ENCODE data around the gene TTLL11. TPM values are rescaled to one million over a fixed set of nuclear protein-coding genes. Genes with fewer than 3 reads are reported as not detected.
"Not testable (repeated sequence)": the region's sequence is repeated elsewhere in the genome, so short reads cannot be mapped to it uniquely, and the experiment has no call there.

The TTLL11 gene
- total RNA-seq, 2 donors from 2014 or later = 2.3 to 4.2 TPM

DNA sequence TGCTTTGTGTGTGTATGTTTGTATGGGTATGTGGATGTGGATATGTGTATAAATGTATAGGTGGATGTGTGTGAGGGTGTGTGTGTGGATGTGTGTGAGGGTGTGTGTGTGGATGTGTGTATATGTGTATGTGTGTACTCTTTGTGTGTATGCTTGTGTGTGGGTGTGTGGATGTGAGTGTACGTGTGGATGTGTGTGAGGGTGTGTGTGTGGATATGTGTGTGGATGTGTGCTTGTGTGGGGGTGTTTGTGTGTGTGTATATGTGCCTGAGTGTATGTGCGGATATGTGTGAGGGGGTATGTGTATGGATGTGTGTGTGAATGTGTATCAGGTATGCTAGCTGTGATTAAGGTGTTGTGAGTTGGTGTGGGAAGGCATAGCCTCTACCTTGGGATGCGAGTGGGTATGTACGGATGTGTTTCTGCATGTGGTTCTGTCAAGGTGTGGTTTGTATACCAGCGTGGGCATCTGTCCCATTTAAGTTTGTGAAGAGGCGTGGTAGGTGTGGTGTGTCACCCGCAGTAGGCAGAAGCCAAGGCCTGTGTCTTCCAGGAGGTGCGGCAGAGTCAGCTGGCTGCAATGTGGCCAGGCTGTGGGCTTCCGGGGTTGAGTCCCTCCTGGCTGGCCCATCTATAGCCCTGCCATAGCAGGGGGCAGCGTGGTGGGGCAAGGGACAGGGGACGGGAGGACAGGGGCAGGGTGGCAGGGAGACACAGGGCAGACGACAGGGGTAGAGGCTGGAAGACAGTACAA is 285.9 kb downstream of the TTLL11 start:
- no peaks in the 10 kb centered on the region for H3K36me3 Mint-ChIP-seq (ENCODE audit: low read depth)
- H3K4me3 Mint-ChIP-seq = no peak overlapping the region
- H3K9me3 ChIP-seq (ENCODE audit: control insufficient read depth, low read length, poor library complexity, severe bottlenecking) = no peaks in the 10 kb centered on the region
- no peak for ATAC-seq
- peaks cover 2% of the 10 kb centered on the region for H3K4me1 Mint-ChIP-seq
- H3K27me3 Mint-ChIP-seq = peaks cover 6% of the 10 kb centered on the region
- no peak for DNase-seq
- no peak overlapping the region for H3K27ac Mint-ChIP-seq

DNA sequence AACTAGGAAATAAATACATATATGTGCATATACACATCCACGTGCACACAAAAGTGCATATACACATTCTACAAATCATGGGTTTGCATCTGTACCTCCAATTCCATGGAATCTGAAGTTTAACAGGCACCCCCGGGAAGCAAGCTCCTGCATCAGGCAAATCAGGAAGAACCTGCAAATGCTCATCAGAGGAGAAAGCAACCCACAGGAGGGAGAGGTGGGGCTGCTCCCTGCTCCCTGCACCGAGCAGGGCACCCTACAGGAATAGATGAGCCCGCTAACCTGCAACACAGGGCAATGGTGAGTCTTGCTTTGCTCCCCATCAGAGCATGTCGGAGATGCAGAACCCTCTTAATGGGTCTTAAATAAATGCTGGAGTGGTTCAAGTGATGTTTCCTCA is 290.4 kb downstream of the TTLL11 start:
- no peaks in the 10 kb centered on the region for H3K9me3 ChIP-seq (ENCODE audit: control insufficient read depth, low read length, poor library complexity, severe bottlenecking)
- Mint-ChIP-seq H3K36me3 (ENCODE audit: low read depth) (no peaks in the 10 kb centered on the region), H3K4me1 (no peaks in the 10 kb centered on the region), H3K27ac (no peak overlapping the region), H3K27me3 (peaks cover 23% of the 10 kb centered on the region), H3K4me3 (no peak overlapping the region)
- no peak for ATAC-seq
- DNase-seq = no peak

DNA sequence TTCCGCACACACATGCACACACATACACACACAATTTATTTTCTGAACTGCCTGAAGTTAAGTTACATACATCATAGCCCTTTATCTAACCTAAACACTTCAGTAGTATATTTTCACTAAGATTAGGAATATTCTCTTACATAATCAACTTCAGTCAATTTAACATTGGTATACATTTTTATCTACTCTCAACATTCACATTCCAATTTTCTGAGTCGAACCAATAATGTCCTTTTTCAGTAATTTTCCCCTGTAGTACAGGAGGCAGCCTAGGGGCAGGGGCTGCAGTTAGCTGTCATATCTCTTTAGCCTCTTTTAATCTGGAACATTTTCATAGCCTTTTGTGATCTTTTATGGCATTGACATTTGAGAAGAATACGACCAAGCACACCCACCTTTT is 291.5 kb downstream of the TTLL11 start:
- no peaks in the 10 kb centered on the region for H3K9me3 ChIP-seq (ENCODE audit: control insufficient read depth, low read length, poor library complexity, severe bottlenecking)
- DNase-seq (no peak), ATAC-seq (no peak)
- no peaks in the 10 kb centered on the region for H3K4me1 Mint-ChIP-seq
- H3K36me3 Mint-ChIP-seq (ENCODE audit: low read depth) = no peaks in the 10 kb centered on the region
- H3K27me3 Mint-ChIP-seq = peaks cover 23% of the 10 kb centered on the region
- H3K27ac Mint-ChIP-seq = no peak overlapping the region
- no peak overlapping the region for H3K4me3 Mint-ChIP-seq

DNA sequence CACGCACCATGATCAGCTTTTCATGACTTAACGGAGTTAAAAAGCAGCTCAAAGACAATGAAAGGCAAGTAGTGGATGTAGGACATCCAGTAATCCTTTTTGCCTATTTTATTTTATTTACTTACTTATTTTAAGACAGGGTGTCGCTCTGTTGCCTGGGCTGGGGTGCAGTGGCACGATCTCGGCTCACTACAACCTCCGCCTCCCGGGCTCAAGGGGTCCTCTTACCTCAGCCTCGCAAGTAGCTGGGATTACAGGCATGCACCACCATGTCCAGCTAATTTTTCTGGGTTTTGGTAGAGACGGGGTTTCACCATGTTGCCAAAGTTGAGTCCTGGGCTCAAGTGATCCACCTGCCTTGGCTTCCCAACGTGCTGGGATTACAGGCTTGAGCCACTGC is 292.7 kb downstream of the TTLL11 start:
- Mint-ChIP-seq H3K4me3 (no peak overlapping the region), H3K27me3 (peaks cover 23% of the 10 kb centered on the region), H3K27ac (no peak overlapping the region), H3K4me1 (no peaks in the 10 kb centered on the region), H3K36me3 (ENCODE audit: low read depth) (no peaks in the 10 kb centered on the region)
- DNase-seq (no peak), ATAC-seq (no peak)
- no peaks in the 10 kb centered on the region for H3K9me3 ChIP-seq (ENCODE audit: control insufficient read depth, low read length, poor library complexity, severe bottlenecking)

DNA sequence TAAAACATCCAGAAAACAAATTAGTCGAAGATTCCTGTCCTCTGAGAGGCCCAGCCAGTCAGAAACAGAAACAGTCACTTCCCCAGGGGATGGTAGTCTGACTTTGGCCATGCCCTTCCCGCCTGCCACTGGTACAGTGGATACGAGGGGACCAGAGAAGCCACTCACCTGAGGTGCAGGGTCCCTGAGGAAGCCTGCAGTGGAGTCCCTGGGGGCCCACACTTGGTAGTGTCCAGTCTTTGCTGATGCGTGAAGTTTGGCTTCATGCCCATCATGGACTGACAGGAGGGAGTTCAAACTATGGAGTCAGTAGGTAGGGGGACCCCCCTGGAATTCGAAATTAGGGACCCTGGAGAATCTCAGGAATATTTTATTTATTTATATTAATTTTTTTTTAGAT is 294.2 kb downstream of the TTLL11 start:
- Mint-ChIP-seq H3K27ac (no peak overlapping the region), H3K4me1 (no peaks in the 10 kb centered on the region), H3K36me3 (ENCODE audit: low read depth) (no peaks in the 10 kb centered on the region), H3K27me3 (peaks cover 23% of the 10 kb centered on the region), H3K4me3 (no peak overlapping the region)
- ATAC-seq (no peak), DNase-seq (no peak)
- H3K9me3 ChIP-seq (ENCODE audit: control insufficient read depth, low read length, poor library complexity, severe bottlenecking) = no peaks in the 10 kb centered on the region

DNA sequence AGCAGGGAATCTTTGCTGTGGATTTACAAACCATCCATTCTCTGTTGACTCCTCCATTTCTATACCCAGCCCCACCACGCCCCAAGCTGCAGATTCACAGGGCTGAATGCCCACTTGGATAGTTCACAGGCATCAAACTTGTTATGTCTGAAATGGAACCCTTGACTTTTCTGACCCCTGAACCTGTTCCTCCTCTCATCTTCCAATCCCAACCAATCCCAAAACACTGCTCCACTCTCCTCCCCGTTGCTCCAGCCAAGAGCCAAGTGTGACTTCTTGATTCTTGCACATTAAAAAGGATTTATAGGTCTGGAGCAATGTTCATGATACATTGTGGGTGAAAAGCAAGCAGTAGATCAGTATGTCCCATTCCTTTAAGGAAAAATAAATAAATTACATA is 296.0 kb downstream of the TTLL11 start:
- Mint-ChIP-seq H3K27me3 (peaks cover 16% of the 10 kb centered on the region), H3K4me3 (no peak overlapping the region), H3K36me3 (ENCODE audit: low read depth) (no peaks in the 10 kb centered on the region), H3K4me1 (no peaks in the 10 kb centered on the region), H3K27ac (no peak overlapping the region)
- DNase-seq = no peak
- ATAC-seq = no peak
- H3K9me3 ChIP-seq (ENCODE audit: control insufficient read depth, low read length, poor library complexity, severe bottlenecking) = no peaks in the 10 kb centered on the region

DNA sequence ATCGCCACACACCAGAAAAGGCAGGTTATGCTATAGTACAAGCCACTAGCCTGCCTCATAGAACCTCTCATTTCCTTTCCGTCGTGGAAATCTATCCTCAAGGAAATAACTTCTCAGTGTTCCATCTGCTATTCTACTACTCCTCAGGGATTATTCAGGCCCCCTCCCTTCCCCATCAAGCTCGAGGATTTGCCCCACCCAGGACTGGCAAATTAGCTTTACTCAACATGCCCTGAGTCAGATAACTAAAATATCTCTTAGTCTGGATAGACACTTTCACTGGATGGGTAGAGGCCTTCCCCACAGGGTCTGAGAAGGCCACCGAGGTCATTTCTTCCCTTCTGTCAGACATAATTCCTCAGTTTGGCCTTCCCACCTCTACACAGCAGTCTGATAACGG is 298.8 kb downstream of the TTLL11 start:
- DNase-seq; H3K4me3 Mint-ChIP-seq; H3K27ac Mint-ChIP-seq; H3K4me1 Mint-ChIP-seq; H3K36me3 Mint-ChIP-seq (ENCODE audit: low read depth); H3K9me3 ChIP-seq (ENCODE audit: control insufficient read depth, low read length, poor library complexity, severe bottlenecking); ATAC-seq: not testable (repeated sequence)
- peaks cover 17% of the 10 kb centered on the region for H3K27me3 Mint-ChIP-seq

DNA sequence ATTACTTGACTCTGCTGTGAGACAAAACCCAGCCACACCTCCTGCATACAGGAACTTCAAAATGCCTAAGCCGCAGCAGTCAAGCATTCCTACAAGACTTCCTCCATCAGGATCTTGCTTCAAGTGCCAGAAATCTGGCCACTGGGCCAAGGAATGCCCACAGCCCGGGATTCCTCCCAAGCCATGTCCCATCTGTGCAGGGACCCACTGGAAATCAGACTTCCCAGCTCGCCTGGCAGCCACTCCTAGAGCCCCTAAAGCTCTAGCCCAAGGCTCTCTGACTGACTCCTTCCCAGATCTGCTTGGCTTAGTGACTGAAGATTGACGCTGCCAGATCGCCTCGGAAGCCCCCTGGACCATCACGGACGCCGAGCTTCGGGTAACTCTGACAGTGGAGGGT is 300.6 kb downstream of the TTLL11 start:
- DNase-seq; H3K4me1 Mint-ChIP-seq; H3K27ac Mint-ChIP-seq; H3K4me3 Mint-ChIP-seq; ATAC-seq; H3K9me3 ChIP-seq (ENCODE audit: control insufficient read depth, low read length, poor library complexity, severe bottlenecking); H3K36me3 Mint-ChIP-seq (ENCODE audit: low read depth): not testable (repeated sequence)
- peaks cover 15% of the 10 kb centered on the region for H3K27me3 Mint-ChIP-seq

DNA sequence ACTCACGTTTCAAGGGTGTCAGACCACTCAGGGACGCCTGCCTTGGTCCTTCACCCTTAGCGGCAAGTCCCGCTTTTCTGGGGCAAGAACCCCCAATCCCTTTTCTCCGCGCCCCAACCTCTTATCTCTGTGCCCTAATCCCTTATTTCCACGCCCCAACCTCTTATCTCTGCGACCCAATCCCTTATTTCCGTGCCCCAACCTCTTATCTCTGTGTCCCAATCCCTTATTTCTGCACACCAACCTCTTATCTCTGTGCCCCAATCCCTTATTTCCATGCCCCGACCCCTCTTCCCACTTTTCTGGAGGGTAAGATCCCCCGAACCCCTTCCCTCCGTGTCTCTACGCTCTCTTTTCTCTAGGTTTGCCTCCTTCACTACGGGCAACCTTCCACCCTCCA is 302.3 kb downstream of the TTLL11 start:
- H3K36me3 Mint-ChIP-seq (ENCODE audit: low read depth) = no peaks in the 10 kb centered on the region
- H3K4me1 Mint-ChIP-seq = no peaks in the 10 kb centered on the region
- DNase-seq = no peak
- ATAC-seq = no peak
- H3K27me3 Mint-ChIP-seq = peaks cover 25% of the 10 kb centered on the region
- H3K4me3 Mint-ChIP-seq = no peak overlapping the region
- H3K27ac Mint-ChIP-seq = no peak overlapping the region
- no peaks in the 10 kb centered on the region for H3K9me3 ChIP-seq (ENCODE audit: control insufficient read depth, low read length, poor library complexity, severe bottlenecking)

DNA sequence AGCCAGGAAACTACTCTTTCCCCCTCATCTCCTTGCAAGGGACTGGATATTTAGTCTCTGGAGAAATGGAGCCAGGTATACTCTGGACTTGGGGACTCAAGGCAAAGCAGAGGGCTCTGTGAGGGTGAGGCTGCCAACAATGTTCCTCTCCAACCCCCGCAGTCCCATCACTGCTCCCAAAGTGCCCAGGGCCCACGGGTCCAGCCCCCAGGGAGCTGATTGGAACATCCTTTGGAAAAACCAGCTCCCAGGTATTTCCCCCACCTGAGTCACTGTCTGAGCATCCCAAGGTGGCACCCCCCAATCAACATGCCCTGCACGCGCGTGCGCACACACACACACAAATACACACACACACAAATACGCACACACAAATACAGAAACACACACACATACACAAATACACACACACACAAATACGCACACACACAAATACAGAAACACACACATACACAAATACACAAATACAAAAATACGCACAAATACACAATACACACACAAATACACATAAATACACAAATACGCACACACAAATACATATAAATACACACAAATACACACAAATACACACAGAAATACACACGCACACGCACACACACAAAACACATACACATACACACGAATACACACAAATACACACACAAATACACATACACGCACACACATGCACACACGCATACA is 304.3 kb downstream of the TTLL11 start:
- no peaks in the 10 kb centered on the region for H3K36me3 Mint-ChIP-seq (ENCODE audit: low read depth)
- DNase-seq (no peak), ATAC-seq (no peak)
- peaks cover 30% of the 10 kb centered on the region for H3K27me3 Mint-ChIP-seq
- no peaks in the 10 kb centered on the region for H3K4me1 Mint-ChIP-seq
- H3K27ac Mint-ChIP-seq = no peak overlapping the region
- H3K4me3 Mint-ChIP-seq = no peak overlapping the region
- H3K9me3 ChIP-seq (ENCODE audit: control insufficient read depth, low read length, poor library complexity, severe bottlenecking) = no peaks in the 10 kb centered on the region

DNA sequence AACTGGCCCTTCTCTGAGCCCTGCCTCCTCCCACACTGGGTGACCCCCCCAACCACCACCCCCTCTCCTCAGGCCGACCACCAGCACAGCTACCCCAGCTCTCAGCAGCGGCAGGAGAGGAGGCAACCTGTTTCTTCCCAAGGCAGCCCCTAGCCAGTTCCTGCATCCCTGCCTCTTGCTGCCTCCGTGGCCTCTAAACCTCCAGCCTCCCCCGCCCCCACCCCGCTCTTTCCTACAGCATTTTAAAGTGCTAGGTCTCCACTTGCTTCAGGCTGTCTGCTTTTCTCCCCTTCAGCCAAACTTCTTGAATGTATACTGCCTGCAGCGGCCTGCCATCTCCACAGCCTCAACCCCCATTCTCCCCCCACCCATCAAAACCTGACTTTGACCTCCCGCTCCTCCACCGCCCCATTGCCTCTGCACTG is 306.1 kb downstream of the TTLL11 start:
- H3K9me3 ChIP-seq (ENCODE audit: control insufficient read depth, low read length, poor library complexity, severe bottlenecking) = no peaks in the 10 kb centered on the region
- Mint-ChIP-seq H3K27me3 (peaks cover 35% of the 10 kb centered on the region), H3K4me3 (no peak overlapping the region), H3K36me3 (ENCODE audit: low read depth) (no peaks in the 10 kb centered on the region), H3K27ac (no peak overlapping the region), H3K4me1 (peaks cover 2% of the 10 kb centered on the region)
- no peak for DNase-seq
- no peak for ATAC-seq

DNA sequence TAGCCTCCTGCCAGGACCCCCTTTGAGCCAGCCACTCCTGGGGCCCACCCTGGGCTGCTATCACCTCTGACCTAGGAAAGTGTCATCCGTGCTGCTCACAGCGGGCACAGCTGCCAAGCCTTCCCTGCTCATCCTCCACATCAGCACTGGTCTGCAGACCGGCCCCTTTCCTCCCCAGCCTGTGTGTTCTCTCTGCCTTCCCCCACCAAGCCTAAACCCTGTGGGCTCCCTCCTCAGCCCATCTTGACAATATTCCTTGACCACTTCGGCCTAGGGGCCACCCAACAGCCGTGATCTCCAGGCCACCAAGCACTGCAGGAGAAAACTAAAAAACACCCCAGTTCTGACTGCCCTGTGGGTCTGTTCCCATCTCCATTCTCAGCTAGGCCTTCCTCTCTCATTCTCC is 306.6 kb downstream of the TTLL11 start:
- Mint-ChIP-seq H3K36me3 (ENCODE audit: low read depth) (no peaks in the 10 kb centered on the region), H3K4me1 (peaks cover 2% of the 10 kb centered on the region), H3K27me3 (peaks cover 35% of the 10 kb centered on the region), H3K4me3 (no peak overlapping the region), H3K27ac (no peak overlapping the region)
- DNase-seq = no peak
- no peaks in the 10 kb centered on the region for H3K9me3 ChIP-seq (ENCODE audit: control insufficient read depth, low read length, poor library complexity, severe bottlenecking)
- no peak for ATAC-seq

DNA sequence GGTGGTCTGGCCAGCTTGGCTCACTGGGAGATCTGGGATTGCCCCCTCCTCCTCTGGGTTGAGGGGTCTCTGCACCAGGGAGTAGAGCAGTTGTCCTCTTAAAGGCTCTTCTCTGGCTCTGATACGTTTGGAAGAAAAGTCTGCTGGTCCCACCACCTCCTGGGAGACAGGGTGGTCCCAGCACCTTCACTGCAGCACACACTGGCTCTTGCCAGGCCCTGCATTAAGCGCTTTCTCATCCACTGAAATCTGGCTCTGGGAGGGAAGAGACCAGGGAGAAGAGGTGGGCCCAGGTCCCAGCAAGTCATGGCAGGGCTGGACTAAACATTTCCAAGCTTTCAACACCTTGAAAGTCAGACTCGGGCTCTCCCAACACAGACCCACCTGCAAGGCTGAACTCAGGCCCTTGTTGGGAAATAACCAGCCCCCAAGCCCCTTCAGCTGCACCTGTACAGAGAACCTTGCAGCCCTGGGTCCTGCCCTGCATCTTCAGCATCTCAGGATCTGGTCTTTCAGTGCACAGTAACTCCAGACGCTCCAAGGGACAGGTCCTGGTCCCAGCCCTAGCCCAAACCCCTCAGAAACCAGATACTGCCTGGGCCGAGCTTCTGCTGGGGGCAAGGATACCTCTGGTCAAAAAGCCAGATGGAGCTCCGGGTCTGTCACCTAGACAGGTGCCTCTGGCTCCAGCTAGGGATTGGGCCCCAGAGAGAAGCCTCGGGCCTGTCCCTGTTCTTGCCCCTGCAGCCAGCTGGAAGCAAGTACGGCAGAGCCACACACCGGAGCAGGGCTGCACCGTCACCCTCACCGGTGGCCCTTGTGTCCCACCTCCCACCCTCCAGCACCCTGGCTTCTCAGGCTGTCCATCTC is 307.2 kb downstream of the TTLL11 start:
- ATAC-seq (no peak), DNase-seq (no peak)
- H3K27ac Mint-ChIP-seq = no peak overlapping the region
- H3K4me3 Mint-ChIP-seq = no peak overlapping the region
- peaks cover 41% of the 10 kb centered on the region for H3K27me3 Mint-ChIP-seq
- peaks cover 2% of the 10 kb centered on the region for H3K4me1 Mint-ChIP-seq
- H3K36me3 Mint-ChIP-seq (ENCODE audit: low read depth) = no peaks in the 10 kb centered on the region
- no peaks in the 10 kb centered on the region for H3K9me3 ChIP-seq (ENCODE audit: control insufficient read depth, low read length, poor library complexity, severe bottlenecking)

All from T-helper 17 cell (primary cell).